Embryonic facial prominence (tissue), 1 donor: Measurements from ENCODE around the gene PRKCE.
"Not testable (repeated sequence)": the region's sequence is repeated elsewhere in the genome, so short reads cannot be mapped to it uniquely, and the experiment has no call there.

Experiments used
- DNase-seq: peaks from one replicate; pipeline ENCODE4 v3.0.0-alpha.2; 2016; ENCODE audit errors: extremely low spot score

PRKCE gene

GRCh38 chr2:45909677-45910191 is 258.3 kb downstream of the PRKCE start:
- DNase-seq: no peak

GRCh38 chr2:45910473-45911060 is 259.1 kb downstream of the PRKCE start:
- DNase-seq: no peak

GRCh38 chr2:45911538-45911937 is 260.1 kb downstream of the PRKCE start:
- no peak for DNase-seq

GRCh38 chr2:45912109-45912508 is 260.6 kb downstream of the PRKCE start:
- DNase-seq: no peak

GRCh38 chr2:45913539-45913938 is 262.1 kb downstream of the PRKCE start:
- DNase-seq: no peak

GRCh38 chr2:45915523-45915922 is 264.0 kb downstream of the PRKCE start:
- no peak for DNase-seq

GRCh38 chr2:45917561-45918176 is 266.2 kb downstream of the PRKCE start:
- DNase-seq: not testable (repeated sequence)

GRCh38 chr2:45918463-45919159 is 267.1 kb downstream of the PRKCE start:
- DNase-seq: no peak

- no peak for DNase-seq
Measured at GRCh38 chr2:45919160-45919650, 267.7 kb downstream of the PRKCE start.

GRCh38 chr2:45919711-45920111 is 268.2 kb downstream of the PRKCE start:
- no peak for DNase-seq

GRCh38 chr2:45921921-45922320 is 270.4 kb downstream of the PRKCE start:
- no peak for DNase-seq

- DNase-seq: no peak
Measured at GRCh38 chr2:45922577-45922988, 271.1 kb downstream of the PRKCE start.

GRCh38 chr2:45923701-45924100 is 272.2 kb downstream of the PRKCE start:
- no peak for DNase-seq

GRCh38 chr2:45925026-45925425 is 273.6 kb downstream of the PRKCE start:
- no peak for DNase-seq

- no peak for DNase-seq
Measured at GRCh38 chr2:45925636-45926366, 274.3 kb downstream of the PRKCE start.

GRCh38 chr2:45928946-45929345 is 277.5 kb downstream of the PRKCE start:
- DNase-seq: no peak

GRCh38 chr2:45929674-45930395 is 278.4 kb downstream of the PRKCE start:
- no peak for DNase-seq

GRCh38 chr2:45930396-45930792 is 278.9 kb downstream of the PRKCE start:
- DNase-seq: no peak

GRCh38 chr2:45932278-45932975 is 281.0 kb downstream of the PRKCE start:
- DNase-seq: no peak

GRCh38 chr2:45935791-45936622 is 284.5 kb downstream of the PRKCE start:
- DNase-seq: peak; percentile 77
